Measurements from ENCODE around the gene CTTNBP2NL.
"Not testable (repeated sequence)": the region's sequence is repeated elsewhere in the genome, so short reads cannot be mapped to it uniquely, and the experiment has no call there.

CTTNBP2NL gene

DNA sequence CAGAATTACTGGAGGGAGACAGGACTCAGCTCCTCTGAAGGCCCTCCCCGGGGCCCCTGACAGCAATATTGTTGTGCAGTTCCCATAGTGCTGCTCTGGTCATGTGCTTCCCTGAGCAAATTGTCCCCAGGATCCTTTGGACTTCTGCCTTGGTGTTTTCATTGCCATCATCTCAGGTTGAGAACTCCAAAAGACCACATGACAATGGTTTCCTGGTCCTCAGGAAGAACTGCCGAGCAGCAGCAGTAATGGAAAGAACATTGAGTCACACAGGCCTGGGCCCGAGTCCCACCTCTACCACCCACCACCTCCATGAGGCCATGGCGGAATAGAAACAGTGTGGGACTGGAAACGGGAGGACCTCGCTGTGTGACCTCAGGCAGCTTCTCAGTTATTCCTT lies 6.3 kb upstream of the CTTNBP2NL start:
- H3K36me3 ChIP-seq: no peaks in the 10 kb centered on the region
- no peaks in the 10 kb centered on the region for H3K27me3 ChIP-seq (ENCODE audit: insufficient read depth, low read depth, severe bottlenecking)
- no peak overlapping the region for H3K27ac ChIP-seq
- DNase-seq: no peak
- no peaks in the 10 kb centered on the region for H3K9me3 ChIP-seq (ENCODE audit: severe bottlenecking)
- H3K4me3 ChIP-seq (ENCODE audit: low read depth, low read length): no peak overlapping the region
- no peak for TF ChIP-seq CTCF (IDR thresholded peaks at IDR 0.05; ENCODE audit: low read depth, low read length)

- H3K27ac ChIP-seq; H3K36me3 ChIP-seq; H3K27me3 ChIP-seq (ENCODE audit: insufficient read depth, low read depth, severe bottlenecking); H3K9me3 ChIP-seq (ENCODE audit: severe bottlenecking): not testable (repeated sequence)
- H3K4me3 ChIP-seq (ENCODE audit: low read depth, low read length): peak overlapping the region; percentile 63
- peak; percentile 31 for DNase-seq
These were observed 5.7 kb upstream of the CTTNBP2NL start for GRCh38 chr1:112390335-112390734.

DNA sequence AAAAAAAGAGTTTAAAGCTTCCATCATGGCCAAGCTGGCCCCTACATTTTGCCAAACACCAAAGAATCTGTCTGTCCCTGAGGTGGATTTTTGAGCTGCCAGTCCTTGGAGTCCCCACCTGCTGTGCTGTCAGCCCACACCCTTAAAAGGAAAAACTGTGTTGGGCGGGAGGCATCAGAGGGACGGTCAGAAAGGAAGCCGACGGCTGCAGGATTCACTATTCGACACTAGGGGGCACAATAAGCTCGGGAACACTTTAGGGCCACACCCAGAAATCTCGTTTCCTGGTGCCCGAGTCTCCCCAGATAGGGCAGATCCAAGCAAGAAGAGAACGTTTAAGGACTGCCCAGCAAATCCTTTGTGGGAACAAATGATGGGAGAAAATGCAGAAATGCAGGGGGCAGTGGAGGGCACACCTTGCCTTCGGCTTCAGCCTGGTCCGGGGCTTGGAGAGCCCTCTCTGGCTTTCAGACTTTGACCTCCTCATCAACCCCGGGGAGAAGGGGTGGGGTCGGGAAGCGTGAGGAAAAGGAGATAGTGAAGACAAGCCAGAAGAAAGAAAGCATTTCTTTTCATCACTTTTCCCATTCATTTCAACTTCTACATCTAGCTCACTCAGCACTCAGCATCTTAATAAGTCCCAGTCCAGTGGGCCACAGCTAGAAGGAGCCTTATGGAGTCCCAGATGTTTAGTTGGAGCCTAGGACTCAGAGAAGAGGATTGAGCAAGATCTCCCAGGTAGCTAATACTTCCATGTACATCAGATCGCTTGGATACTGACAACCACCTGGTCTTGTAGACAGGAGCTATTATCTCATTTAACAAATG lies 5.0 kb upstream of the CTTNBP2NL start:
- no peaks in the 10 kb centered on the region for H3K27me3 ChIP-seq (ENCODE audit: insufficient read depth, low read depth, severe bottlenecking)
- H3K9me3 ChIP-seq (ENCODE audit: severe bottlenecking): no peaks in the 10 kb centered on the region
- peak overlapping the region; percentile 63 for H3K4me3 ChIP-seq (ENCODE audit: low read depth, low read length)
- H3K36me3 ChIP-seq: no peaks in the 10 kb centered on the region
- TF ChIP-seq CTCF (IDR thresholded peaks at IDR 0.05; ENCODE audit: low read depth, low read length): peak; percentile 80
- H3K27ac ChIP-seq: no peak overlapping the region
- peak; percentile 88 for DNase-seq

- H3K9me3 ChIP-seq (ENCODE audit: severe bottlenecking): no peaks in the 10 kb centered on the region
- no peak for DNase-seq
- no peaks in the 10 kb centered on the region for H3K36me3 ChIP-seq
- H3K27me3 ChIP-seq (ENCODE audit: insufficient read depth, low read depth, severe bottlenecking): no peaks in the 10 kb centered on the region
- peak overlapping the region; percentile 63; the same call in 1 of the 2 replicates for H3K4me3 ChIP-seq (ENCODE audit: low read depth, low read length)
- no peak overlapping the region for H3K27ac ChIP-seq
- TF ChIP-seq CTCF (IDR thresholded peaks at IDR 0.05; ENCODE audit: low read depth, low read length): no peak
These were observed 4.4 kb upstream of the CTTNBP2NL start for GRCh38 chr1:112391603-112391940.

- no peaks in the 10 kb centered on the region for H3K36me3 ChIP-seq
- no peak for DNase-seq
- H3K27me3 ChIP-seq (ENCODE audit: insufficient read depth, low read depth, severe bottlenecking): no peaks in the 10 kb centered on the region
- no peaks in the 10 kb centered on the region for H3K9me3 ChIP-seq (ENCODE audit: severe bottlenecking)
- H3K27ac ChIP-seq: no peak overlapping the region
- TF ChIP-seq CTCF (IDR thresholded peaks at IDR 0.05; ENCODE audit: low read depth, low read length): no peak
- no peak overlapping the region for H3K4me3 ChIP-seq (ENCODE audit: low read depth, low read length)
These were observed 2.4 kb upstream of the CTTNBP2NL start for GRCh38 chr1:112393631-112393974.

- Histone ChIP-seq H3K36me3 (no peaks in the 10 kb centered on the region), H3K27me3 (ENCODE audit: insufficient read depth, low read depth, severe bottlenecking) (no peaks in the 10 kb centered on the region), H3K27ac (no peak overlapping the region), H3K4me3 (ENCODE audit: low read depth, low read length) (no peak overlapping the region), H3K9me3 (ENCODE audit: severe bottlenecking) (no peaks in the 10 kb centered on the region)
- TF ChIP-seq CTCF (IDR thresholded peaks at IDR 0.05; ENCODE audit: low read depth, low read length): no peak
- no peak for DNase-seq
These were observed 1.3 kb upstream of the CTTNBP2NL start for GRCh38 chr1:112394743-112395062.

Data from WERI-Rb-1 (cell line).